ENCODE measurements around the gene C1orf115.
"Not testable (repeated sequence)": the region's sequence is repeated elsewhere in the genome, so short reads cannot be mapped to it uniquely, and the experiment has no call there.

The C1orf115 gene

GRCh38 chr1:220692436-220693228 lies 2.5 kb downstream of the C1orf115 start:
- DNase-seq (ENCODE audit: low read depth in 4 of 4, low spot score in 1 of 4), result no peak

- DNase-seq (ENCODE audit: low read depth in 4 of 4, low spot score in 1 of 4), result no peak
Observed at GRCh38 chr1:220694866-220695382, 4.8 kb downstream of the C1orf115 start.

- no peak for DNase-seq (ENCODE audit: low read depth in 4 of 4, low spot score in 1 of 4)
Observed at GRCh38 chr1:220695426-220695825, 5.3 kb downstream of the C1orf115 start.

- no peak for DNase-seq (ENCODE audit: low read depth in 4 of 4, low spot score in 1 of 4)
Observed at GRCh38 chr1:220696226-220696862, 6.2 kb downstream of the C1orf115 start.

GRCh38 chr1:220696863-220697231 lies 6.7 kb downstream of the C1orf115 start:
- DNase-seq (ENCODE audit: low read depth in 4 of 4, low spot score in 1 of 4), result no peak

GRCh38 chr1:220697326-220697725 lies 7.2 kb downstream of the C1orf115 start:
- no peak for DNase-seq (ENCODE audit: low read depth in 4 of 4, low spot score in 1 of 4)

GRCh38 chr1:220698607-220699016 lies 8.4 kb downstream of the C1orf115 start:
- DNase-seq (ENCODE audit: low read depth in 4 of 4, low spot score in 1 of 4), result no peak

GRCh38 chr1:220699044-220699443 lies 8.9 kb downstream of the C1orf115 start:
- no peak for DNase-seq (ENCODE audit: low read depth in 4 of 4, low spot score in 1 of 4)

- no peak for DNase-seq (ENCODE audit: low read depth in 4 of 4, low spot score in 1 of 4)
Observed at GRCh38 chr1:220700556-220701179, 10.5 kb downstream of the C1orf115 start.

- no peak for DNase-seq (ENCODE audit: low read depth in 4 of 4, low spot score in 1 of 4)
Observed at GRCh38 chr1:220701974-220702373, 11.8 kb downstream of the C1orf115 start.

GRCh38 chr1:220702733-220703270 lies 12.6 kb downstream of the C1orf115 start:
- DNase-seq (ENCODE audit: low read depth in 4 of 4, low spot score in 1 of 4), result no peak

GRCh38 chr1:220703305-220703704 lies 13.1 kb downstream of the C1orf115 start:
- no peak for DNase-seq (ENCODE audit: low read depth in 4 of 4, low spot score in 1 of 4)

- DNase-seq (ENCODE audit: low read depth in 4 of 4, low spot score in 1 of 4), result no peak
Observed at GRCh38 chr1:220705782-220706181, 15.6 kb downstream of the C1orf115 start.

GRCh38 chr1:220706480-220706879 lies 16.3 kb downstream of the C1orf115 start:
- no peak for DNase-seq (ENCODE audit: low read depth in 4 of 4, low spot score in 1 of 4)

GRCh38 chr1:220707160-220707559 lies 17.0 kb downstream of the C1orf115 start:
- no peak for DNase-seq (ENCODE audit: low read depth in 4 of 4, low spot score in 1 of 4)

- DNase-seq (ENCODE audit: low read depth in 4 of 4, low spot score in 1 of 4), result no peak
Observed at GRCh38 chr1:220708244-220708643, 18.1 kb downstream of the C1orf115 start.

- DNase-seq (ENCODE audit: low read depth in 4 of 4, low spot score in 1 of 4), result no peak
Observed at GRCh38 chr1:220708936-220709801, 19.0 kb downstream of the C1orf115 start.

- no peak for DNase-seq (ENCODE audit: low read depth in 4 of 4, low spot score in 1 of 4)
Observed at GRCh38 chr1:220710333-220710732, 20.2 kb downstream of the C1orf115 start.

GRCh38 chr1:220711056-220711809 lies 21.1 kb downstream of the C1orf115 start:
- DNase-seq (ENCODE audit: low read depth in 4 of 4, low spot score in 1 of 4), result no peak

- DNase-seq (ENCODE audit: low read depth in 4 of 4, low spot score in 1 of 4), result not testable (repeated sequence)
Observed at GRCh38 chr1:220715986-220716385, 25.8 kb downstream of the C1orf115 start.
